GM23338 (cell line): Measurements from ENCODE around the gene ALPL.

ENCODE experiments used
- CREB1 ChIP-seq: fragments of 250-450 bp; sonication (Bioruptor Pico); IDR thresholded peaks from 2 replicates; pipeline ENCODE4 v1.5.0; 2020; ENCODE audit warnings: low read depth, mild to moderate bottlenecking, moderate library complexity
- ETS1 ChIP-seq: IDR thresholded peaks from 2 replicates; pipeline ENCODE4 v1.6.1; 2016; ENCODE audit warnings: antibody characterized with exemption
- EZH2 ChIP-seq: fragments of 200-600 bp; sonication (generic); IDR thresholded peaks from one replicate; pipeline ENCODE4 v1.8.0; 2017; ENCODE audit warnings: antibody characterized with exemption, mild to moderate bottlenecking, low read depth; ENCODE audit not compliant: unreplicated experiment
- EZH2phosphoT487 ChIP-seq: fragments of 200-600 bp; sonication (generic); IDR thresholded peaks from one replicate; pipeline ENCODE4 v1.8.1; 2018; ENCODE audit warnings: antibody characterized with exemption; ENCODE audit not compliant: unreplicated experiment
- JUNB ChIP-seq: IDR thresholded peaks from one replicate; pipeline ENCODE4 v1.6.1; 2016; ENCODE audit warnings: antibody characterized with exemption; ENCODE audit not compliant: unreplicated experiment
- POLR2AphosphoS5 ChIP-seq: IDR thresholded peaks from 2 replicates; pipeline ENCODE4 v1.6.1; 2016; ENCODE audit warnings: antibody characterized with exemption, low read depth
- REST ChIP-seq: IDR thresholded peaks from one replicate; pipeline ENCODE4 v1.6.1; 2018; ENCODE audit warnings: antibody characterized with exemption; ENCODE audit not compliant: unreplicated experiment
- ZNF114 ChIP-seq: fragments of 250-450 bp; sonication (Bioruptor Pico); IDR thresholded peaks from 2 replicates; pipeline ENCODE4 v1.5.0; 2020; ENCODE audit warnings: mild to moderate bottlenecking, moderate library complexity
- ZNF331 ChIP-seq: fragments of 250-450 bp; sonication (Bioruptor Pico); IDR thresholded peaks from 2 replicates; pipeline ENCODE4 v1.5.0; 2020; ENCODE audit warnings: low read depth, mild to moderate bottlenecking, moderate library complexity
- ZNF462 ChIP-seq: fragments of 250-450 bp; sonication (Bioruptor Pico); IDR thresholded peaks from 2 replicates; pipeline ENCODE4 v1.5.0; 2020; ENCODE audit warnings: mild to moderate bottlenecking, moderate library complexity
- TF ChIP-seq, protein P1 (sequence below), 2 experiments: fragments of 200-600 bp in 1 of 2; sonication (generic) in 1 of 2; conservative IDR thresholded peaks; 2 replicates each; pipeline versions ENCODE4 v1.5.1 to v1.6.1; 2016 to 2017; ENCODE audit warnings: antibody characterized with exemption in 2 of 2, low read depth in 2 of 2, mild to moderate bottlenecking in 2 of 2, moderate library complexity in 1 of 2

GRCh38 chr1:21509351-21510112 lies at the start of gene ALPL:
- TF ChIP-seq, protein P1, sequence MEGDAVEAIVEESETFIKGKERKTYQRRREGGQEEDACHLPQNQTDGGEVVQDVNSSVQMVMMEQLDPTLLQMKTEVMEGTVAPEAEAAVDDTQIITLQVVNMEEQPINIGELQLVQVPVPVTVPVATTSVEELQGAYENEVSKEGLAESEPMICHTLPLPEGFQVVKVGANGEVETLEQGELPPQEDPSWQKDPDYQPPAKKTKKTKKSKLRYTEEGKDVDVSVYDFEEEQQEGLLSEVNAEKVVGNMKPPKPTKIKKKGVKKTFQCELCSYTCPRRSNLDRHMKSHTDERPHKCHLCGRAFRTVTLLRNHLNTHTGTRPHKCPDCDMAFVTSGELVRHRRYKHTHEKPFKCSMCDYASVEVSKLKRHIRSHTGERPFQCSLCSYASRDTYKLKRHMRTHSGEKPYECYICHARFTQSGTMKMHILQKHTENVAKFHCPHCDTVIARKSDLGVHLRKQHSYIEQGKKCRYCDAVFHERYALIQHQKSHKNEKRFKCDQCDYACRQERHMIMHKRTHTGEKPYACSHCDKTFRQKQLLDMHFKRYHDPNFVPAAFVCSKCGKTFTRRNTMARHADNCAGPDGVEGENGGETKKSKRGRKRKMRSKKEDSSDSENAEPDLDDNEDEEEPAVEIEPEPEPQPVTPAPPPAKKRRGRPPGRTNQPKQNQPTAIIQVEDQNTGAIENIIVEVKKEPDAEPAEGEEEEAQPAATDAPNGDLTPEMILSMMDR (conservative IDR thresholded peaks at IDR 0.05; ENCODE audit: low read depth in 2 of 2): no peak; a peak in 1 of 4 replicates
- TF ChIP-seq POLR2AphosphoS5 (peak; percentile 72), ETS1 (no peak), EZH2 (no peak), REST (no peak), ZNF114 (CRISPR knock-in tag) (no peak), EZH2phosphoT487 (no peak), JUNB (no peak), ZNF331 (no peak), CREB1 (CRISPR knock-in tag) (no peak), ZNF462 (CRISPR knock-in tag) (no peak)
